NCI-H187 treated with DMSO at 0.1 percent for 48 hours (cell line): ENCODE results near the gene GARS1.

ENCODE experiments used
- DNase-seq: peaks from one replicate; lab custom pipeline; 2025; lab: John Stamatoyannopoulos, UW

The GARS1 gene

GRCh38 chr7:30656006-30656957 lies 61.6 kb downstream of the GARS1 start:
- no peak for DNase-seq

- DNase-seq: no peak
These were observed 62.5 kb downstream of the GARS1 start for GRCh38 chr7:30657131-30657530.

DNA sequence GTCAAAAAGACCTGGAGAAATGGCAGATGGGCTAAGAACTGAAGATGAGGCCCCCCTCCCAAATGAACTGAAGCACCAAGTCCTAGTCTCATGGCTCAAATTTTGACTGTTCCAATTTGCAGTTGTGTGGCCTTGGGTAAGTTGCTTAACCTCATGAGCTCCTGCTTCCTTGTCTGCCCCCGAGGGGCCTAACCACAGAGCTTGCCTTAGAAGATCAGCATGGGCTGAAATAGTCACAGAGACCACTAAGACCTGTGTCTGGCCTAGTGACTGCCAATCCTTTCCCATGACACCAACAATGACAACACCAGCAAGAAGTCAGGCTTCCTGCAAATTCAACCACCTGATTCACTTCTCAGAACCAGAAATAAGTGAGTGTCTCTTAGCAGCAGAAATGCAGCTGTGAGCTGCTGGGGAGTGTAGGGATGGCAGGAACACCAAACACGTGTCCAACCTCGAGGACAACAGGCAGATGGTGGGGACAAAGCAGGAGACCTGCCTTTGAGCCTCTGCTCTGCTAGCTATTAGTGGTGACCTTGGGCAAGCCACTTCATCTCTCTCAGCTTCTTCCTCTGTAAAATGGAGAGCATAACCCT lies 63.9 kb downstream of the GARS1 start:
- DNase-seq: no peak

DNA sequence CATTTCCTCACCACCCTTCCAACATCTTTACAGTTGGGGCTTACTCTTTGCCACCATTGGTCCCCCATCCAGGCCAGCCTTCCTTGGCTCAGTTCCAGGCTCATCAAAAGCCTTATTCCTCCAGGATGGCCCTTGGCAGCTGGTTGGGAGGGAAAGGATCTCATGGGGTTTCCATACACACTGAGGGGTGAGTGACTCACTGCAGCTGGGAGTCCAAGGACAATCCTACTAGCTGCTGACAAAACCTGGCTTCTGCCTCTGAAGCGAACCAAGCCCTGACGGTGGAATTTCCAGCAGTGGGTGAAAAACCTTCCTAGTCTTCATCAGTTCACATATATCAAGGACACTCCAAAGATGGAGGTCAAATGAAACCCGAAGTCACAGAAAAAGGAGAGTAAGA lies 64.6 kb downstream of the GARS1 start:
- no peak for DNase-seq

- DNase-seq: no peak
These were observed 65.9 kb downstream of the GARS1 start for GRCh38 chr7:30660331-30661255.

- no peak for DNase-seq
These were observed 67.2 kb downstream of the GARS1 start for GRCh38 chr7:30661926-30662325.

DNA sequence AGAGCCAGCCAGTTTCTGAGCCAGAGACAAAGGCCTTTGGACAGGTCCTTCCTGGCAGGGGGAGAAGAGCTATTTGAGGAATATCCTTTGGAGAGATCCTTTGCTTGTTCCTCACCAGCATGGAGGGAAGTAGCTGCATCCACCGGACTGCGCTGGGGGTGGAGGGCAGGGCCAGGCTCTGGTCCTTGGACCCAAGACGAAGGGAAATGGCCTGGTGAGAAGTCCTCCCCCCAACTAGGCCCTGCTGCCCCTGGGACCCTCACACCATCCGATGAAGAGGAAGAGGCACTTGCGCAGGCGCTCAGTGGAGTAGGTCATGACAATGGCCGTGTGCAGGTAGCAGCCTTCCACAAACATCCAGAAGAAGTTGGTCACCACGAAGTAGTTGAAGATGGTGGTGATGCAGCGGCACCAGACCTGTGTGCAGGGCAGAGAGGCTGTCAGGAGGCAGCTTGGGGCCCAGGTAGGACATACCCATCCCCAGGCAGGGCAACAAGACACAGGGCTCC lies 67.8 kb downstream of the GARS1 start:
- DNase-seq: no peak

GRCh38 chr7:30663414-30663813 lies 68.7 kb downstream of the GARS1 start:
- no peak for DNase-seq

- DNase-seq: no peak
These were observed 69.7 kb downstream of the GARS1 start for GRCh38 chr7:30664184-30664885.

DNA sequence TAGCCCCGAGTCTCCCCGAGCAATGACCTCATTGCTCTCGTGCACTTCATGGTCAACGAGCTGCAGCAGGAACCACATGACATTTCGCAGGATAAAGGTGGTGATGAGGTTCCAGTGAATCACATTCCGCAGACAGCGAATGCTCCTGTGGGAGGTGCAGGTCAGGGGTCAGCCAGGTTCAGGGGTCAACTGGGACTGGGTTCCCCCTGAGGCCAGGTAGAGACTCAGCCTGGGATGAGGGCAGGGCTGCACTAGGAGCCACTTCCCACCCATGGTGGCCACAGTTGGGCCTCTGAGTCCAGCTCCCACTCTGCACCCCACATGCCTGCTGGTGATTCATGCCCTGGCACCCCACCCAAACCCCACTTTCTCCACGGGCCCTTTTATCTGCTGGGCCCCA lies 70.4 kb downstream of the GARS1 start:
- DNase-seq: no peak

GRCh38 chr7:30665449-30665848 lies 70.8 kb downstream of the GARS1 start:
- no peak for DNase-seq

DNA sequence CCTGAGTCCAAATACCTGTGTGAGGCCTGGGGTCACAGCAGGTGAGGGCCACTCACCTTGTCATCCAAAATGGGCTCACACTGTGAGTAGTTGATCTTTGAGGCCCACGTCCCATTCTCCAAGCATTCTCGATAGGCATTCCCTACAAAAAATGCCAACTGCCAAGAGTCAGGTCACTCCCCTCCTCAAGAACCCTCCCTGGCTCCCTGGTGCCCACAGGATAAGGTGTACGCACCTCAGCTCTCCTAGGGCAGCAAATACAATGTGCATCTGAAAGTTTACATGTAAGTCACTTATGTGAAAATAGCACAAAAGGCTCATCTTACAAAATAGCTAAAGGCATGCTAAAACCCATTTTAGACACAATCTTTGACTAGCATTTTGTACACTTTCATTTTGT lies 72.5 kb downstream of the GARS1 start:
- no peak for DNase-seq

GRCh38 chr7:30668102-30668501 lies 73.4 kb downstream of the GARS1 start:
- no peak for DNase-seq

GRCh38 chr7:30671793-30672465 lies 77.3 kb downstream of the GARS1 start:
- no peak for DNase-seq

DNA sequence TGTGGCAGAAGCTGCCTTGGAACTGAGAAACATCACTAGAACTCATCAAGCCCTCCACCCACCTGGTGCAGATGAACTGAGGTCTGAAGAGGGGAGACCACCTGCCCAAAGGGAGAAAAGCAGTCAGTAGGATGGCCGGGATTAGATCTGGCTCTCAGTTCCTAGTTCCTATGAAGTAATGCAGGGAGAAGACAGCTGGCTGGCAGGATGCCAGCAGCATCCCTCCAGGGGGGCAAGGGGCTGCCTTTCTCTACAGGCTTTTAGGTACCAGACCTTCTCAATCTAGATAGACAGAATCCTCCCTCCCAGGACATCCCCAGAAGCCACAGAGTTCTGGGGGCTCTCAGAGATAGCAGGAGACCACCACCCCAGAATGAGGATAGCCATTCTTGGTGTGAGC lies 79.7 kb downstream of the GARS1 start:
- DNase-seq: no peak

- DNase-seq: no peak
These were observed 80.2 kb downstream of the GARS1 start for GRCh38 chr7:30674876-30675275.

DNA sequence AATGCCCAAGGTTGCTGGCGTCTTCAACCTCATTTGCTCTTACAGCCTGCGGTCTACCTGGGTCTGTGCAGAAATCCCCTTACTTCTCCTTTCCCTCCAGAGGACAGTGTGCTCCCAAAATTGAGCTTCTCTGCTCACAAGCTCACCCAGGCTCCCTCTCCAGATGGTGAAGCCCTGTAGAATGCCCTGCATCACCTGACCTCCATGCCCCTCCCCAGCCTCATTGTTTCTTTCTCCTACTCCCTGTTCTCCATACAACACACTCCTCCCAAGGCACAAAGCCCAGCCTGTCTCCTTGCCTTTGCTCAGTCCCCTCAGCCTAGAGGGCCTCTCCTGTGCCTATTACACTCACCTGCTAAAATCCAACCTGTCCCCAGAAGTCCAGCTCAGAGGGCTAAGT lies 84.1 kb downstream of the GARS1 start:
- no peak for DNase-seq

DNA sequence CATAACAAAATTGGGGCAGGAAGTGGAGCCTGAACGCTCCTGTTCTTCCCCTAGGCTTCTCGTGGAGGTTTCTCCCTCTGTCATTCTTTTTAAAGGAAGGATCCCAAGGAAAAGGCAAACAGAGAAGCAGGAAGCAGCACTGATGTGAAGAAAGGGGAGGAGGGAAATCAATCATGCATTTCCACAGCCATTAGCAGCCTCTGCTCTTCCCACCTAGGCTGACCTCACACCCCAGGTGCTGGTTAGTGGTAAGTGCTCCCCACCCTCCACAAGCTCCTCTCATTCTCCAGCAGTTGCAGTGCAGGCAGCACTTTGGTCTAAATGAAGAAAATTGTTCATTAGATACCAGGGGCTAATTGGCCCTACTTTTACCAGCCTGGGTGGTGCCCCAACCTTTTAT lies 85.0 kb downstream of the GARS1 start:
- no peak for DNase-seq

- no peak for DNase-seq
These were observed 86.7 kb downstream of the GARS1 start for GRCh38 chr7:30681331-30681797.

DNA sequence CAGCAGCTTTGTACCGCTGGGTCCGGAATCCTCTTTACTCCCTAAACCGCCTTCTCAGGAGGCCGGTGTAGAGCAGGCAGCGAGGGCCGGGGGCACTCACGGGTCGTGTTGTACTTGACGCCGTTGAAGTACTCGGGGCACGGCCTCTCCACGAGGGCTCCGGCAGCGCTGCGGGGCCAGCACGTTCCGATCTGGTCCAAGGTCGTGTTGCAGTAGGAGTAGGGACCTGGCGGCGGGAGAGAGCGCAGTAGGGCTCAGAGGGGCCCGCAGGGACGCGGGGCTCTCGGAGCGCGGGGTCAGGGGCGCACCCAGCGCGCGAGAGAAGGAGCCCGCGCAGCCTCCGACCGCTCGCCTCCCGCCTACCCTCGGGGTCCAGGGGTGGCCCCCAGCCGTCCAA lies 87.1 kb downstream of the GARS1 start:
- DNase-seq: no peak
